Suprapubic skin (tissue), 4 donors: ENCODE measurements around the gene LSM14A.

Experiments
- EP300 ChIP-seq: sonication (generic); formaldehyde crosslinking; IDR thresholded peaks from one replicate; pipeline ENCODE4 v1.6.1; 2017; ENCODE audit warnings: antibody characterized with exemption
- POLR2A ChIP-seq, 2 donors: fragments of 450-650 bp; IDR thresholded peaks; one replicate each; pipeline ENCODE4 v1.6.1; 2017; ENCODE audit warnings: antibody characterized with exemption in 2 of 2, mild to moderate bottlenecking in 2 of 2, moderate library complexity in 2 of 2
- POLR2AphosphoS5 ChIP-seq, 3 donors: sonication (generic); formaldehyde crosslinking; IDR thresholded peaks; one replicate each; pipeline ENCODE4 v1.6.1; 2017; ENCODE audit warnings: antibody characterized with exemption in 3 of 3
- TF ChIP-seq, protein P1 (sequence below), 2 donors: fragments of 200-600 bp in 1 of 2; fragments of 450-650 bp in 1 of 2; sonication (generic) in 1 of 2; IDR thresholded peaks; one replicate each; pipeline ENCODE4 v1.5.1; 2016 to 2019; ENCODE audit warnings: antibody characterized with exemption in 2 of 2, mild to moderate bottlenecking in 1 of 2, moderate library complexity in 1 of 2

GRCh38 chr19:34218818-34219164, 46.5 kb downstream of the LSM14A start:
- TF ChIP-seq, protein P1, sequence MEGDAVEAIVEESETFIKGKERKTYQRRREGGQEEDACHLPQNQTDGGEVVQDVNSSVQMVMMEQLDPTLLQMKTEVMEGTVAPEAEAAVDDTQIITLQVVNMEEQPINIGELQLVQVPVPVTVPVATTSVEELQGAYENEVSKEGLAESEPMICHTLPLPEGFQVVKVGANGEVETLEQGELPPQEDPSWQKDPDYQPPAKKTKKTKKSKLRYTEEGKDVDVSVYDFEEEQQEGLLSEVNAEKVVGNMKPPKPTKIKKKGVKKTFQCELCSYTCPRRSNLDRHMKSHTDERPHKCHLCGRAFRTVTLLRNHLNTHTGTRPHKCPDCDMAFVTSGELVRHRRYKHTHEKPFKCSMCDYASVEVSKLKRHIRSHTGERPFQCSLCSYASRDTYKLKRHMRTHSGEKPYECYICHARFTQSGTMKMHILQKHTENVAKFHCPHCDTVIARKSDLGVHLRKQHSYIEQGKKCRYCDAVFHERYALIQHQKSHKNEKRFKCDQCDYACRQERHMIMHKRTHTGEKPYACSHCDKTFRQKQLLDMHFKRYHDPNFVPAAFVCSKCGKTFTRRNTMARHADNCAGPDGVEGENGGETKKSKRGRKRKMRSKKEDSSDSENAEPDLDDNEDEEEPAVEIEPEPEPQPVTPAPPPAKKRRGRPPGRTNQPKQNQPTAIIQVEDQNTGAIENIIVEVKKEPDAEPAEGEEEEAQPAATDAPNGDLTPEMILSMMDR (IDR thresholded peaks at IDR 0.05) = no peak
- no peak for TF ChIP-seq POLR2A (IDR thresholded peaks at IDR 0.05)
- no peak for TF ChIP-seq POLR2AphosphoS5 (IDR thresholded peaks at IDR 0.05)
- TF ChIP-seq EP300 = no peak
